K562 (cell line): Measurements from ENCODE around the gene HOMEZ. TPM values are rescaled to one million over a fixed set of nuclear protein-coding genes. Genes with fewer than 3 reads are reported as not detected.

Experiments
- EHMT2 ChIP-seq: fragments of 450-650 bp; IDR thresholded peaks from 2 replicates; pipeline ENCODE4 v1.6.1; 2018; ENCODE audit warnings: antibody characterized with exemption
- ETV5 ChIP-seq: sonication (generic); formaldehyde crosslinking; IDR thresholded peaks from 2 replicates; pipeline ENCODE4 v1.4.0; 2020; ENCODE audit warnings: low read depth, mild to moderate bottlenecking, missing genetic modification reagents
- FOSL1 ChIP-seq: fragments of 200-800 bp; sonication (Bioruptor generic); conservative IDR thresholded peaks from 2 replicates; pipeline ENCODE4 v1.6.1; 2016; ENCODE audit warnings: missing genetic modification characterization, missing compliant biosample characterization
- FOXJ2 ChIP-seq: fragments of 200-800 bp; sonication (Bioruptor generic); IDR thresholded peaks from 2 replicates; pipeline ENCODE4 v1.6.1; 2016; ENCODE audit warnings: missing genetic modification characterization, missing compliant biosample characterization
- MECOM ChIP-seq: fragments of 250-450 bp; sonication (Bioruptor Pico); IDR thresholded peaks from 2 replicates; pipeline ENCODE4 v1.8.0; 2022; ENCODE audit warnings: inconsistent platforms
- NFXL1 ChIP-seq: fragments of 450-650 bp; formaldehyde crosslinking; IDR thresholded peaks from 2 replicates; pipeline ENCODE4 v1.4.0; 2021; ENCODE audit warnings: mild to moderate bottlenecking
- NRF1 ChIP-seq, 2 experiments: fragments of 450-650 bp; IDR thresholded peaks in 1 of 2; conservative IDR thresholded peaks in 1 of 2; 2 replicates each; pipeline ENCODE4 v1.6.1; 2014; ENCODE audit warnings: mild to moderate bottlenecking in 2 of 2
- POLR2A ChIP-seq: fragments of 450-650 bp; conservative IDR thresholded peaks from 2 replicates; pipeline ENCODE4 v1.6.1; 2016
- POLR3G ChIP-seq: IDR thresholded peaks from 2 replicates; pipeline ENCODE4 v1.6.1; 2011; ENCODE audit not compliant: insufficient read length, insufficient replicate concordance; ENCODE audit errors: extremely low read depth
- RBBP5 ChIP-seq: fragments of 200-600 bp; sonication (generic); IDR thresholded peaks from 2 replicates; pipeline ENCODE4 v1.6.1; 2012; ENCODE audit warnings: borderline replicate concordance, mild to moderate bottlenecking, low read length, control low read depth, inconsistent platforms; ENCODE audit not compliant: insufficient read depth, poor library complexity, severe bottlenecking
- SMARCA5 ChIP-seq: fragments of 450-650 bp; IDR thresholded peaks from 2 replicates; pipeline ENCODE4 v1.6.1; 2016
- TAF7 ChIP-seq: fragments of 450-650 bp; IDR thresholded peaks from 2 replicates; pipeline ENCODE4 v1.6.1; 2016; ENCODE audit warnings: missing genetic modification characterization, missing compliant biosample characterization
- TOE1 ChIP-seq, 2 experiments: fragments of 450-650 bp in 1 of 2; sonication (generic) in 1 of 2; formaldehyde crosslinking in 1 of 2; IDR thresholded peaks; 2 replicates each; pipeline versions ENCODE4 v1.7.1 to v1.8.0; 2016 to 2022; ENCODE audit warnings: borderline replicate concordance in 2 of 2, mild to moderate bottlenecking in 2 of 2, antibody characterized with exemption in 1 of 2, inconsistent platforms in 1 of 2, low read depth in 1 of 2, missing genetic modification reagents in 1 of 2, moderate library complexity in 1 of 2
- ZBTB17 ChIP-seq: fragments of 450-650 bp; formaldehyde crosslinking; IDR thresholded peaks from 2 replicates; pipeline ENCODE4 v1.4.0; 2020; ENCODE audit warnings: mild to moderate bottlenecking
- ZBTB7A ChIP-seq: IDR thresholded peaks from 2 replicates; pipeline ENCODE4 v1.6.1; 2011; ENCODE audit warnings: low read depth, mild to moderate bottlenecking, low read length, moderate library complexity, borderline replicate concordance; ENCODE audit not compliant: control insufficient read depth
- ZNF23 ChIP-seq: fragments of 250-450 bp; sonication (Bioruptor Pico); IDR thresholded peaks from 2 replicates; pipeline ENCODE4 v1.4.0; 2020; ENCODE audit warnings: mild to moderate bottlenecking
- ZNF436 ChIP-seq: fragments of 250-450, 450-650 bp; sonication (Bioruptor Pico); formaldehyde crosslinking; IDR thresholded peaks from 2 replicates; pipeline ENCODE4 v1.7.0; 2020; ENCODE audit warnings: mild to moderate bottlenecking
- ZNF586 ChIP-seq: fragments of 450-650 bp; formaldehyde crosslinking; conservative IDR thresholded peaks from 2 replicates; pipeline ENCODE4 v1.4.0; 2020; ENCODE audit warnings: mild to moderate bottlenecking, moderate library complexity
- polyA plus RNA-seq, 8 experiments: library from polyadenylated mRNA; depleted of rRNA in 4 of 8; stranded (reverse) in 5 of 8; unstranded in 3 of 8; fragments of >200 nt; fragmentation: Nextera tagmentation in 2 of 8; fragmentation: Illumina TruSeq in 1 of 8; extraction: Ambion mirVana in 2 of 8; extraction: Trizol in 1 of 8; gene quantifications; 2 replicates each; pipeline versions ENCODE4 v1.2.1 to v1.2.3, GENCODE V29; 2011 to 2014; ENCODE audit warnings: inconsistent platforms in 1 of 8, missing spikeins in 1 of 8
- total RNA-seq, 7 experiments: library from RNA; depleted of rRNA in 6 of 7; stranded (reverse); fragments of >200 nt in 6 of 7; fragmentation: Illumina TruSeq in 2 of 7; extraction: Trizol in 2 of 7; gene quantifications; 2 replicates each; pipeline versions ENCODE4 v1.2.1 to v1.2.3, GENCODE V29; 2011 to 2021; ENCODE audit warnings: low replicate concordance in 1 of 7
- TF ChIP-seq, protein P1 (sequence below): sonication (generic); formaldehyde crosslinking; IDR thresholded peaks from 2 replicates; pipeline ENCODE4 v1.8.0; 2022; ENCODE audit warnings: mild to moderate bottlenecking, missing genetic modification reagents
- TF ChIP-seq, protein P2 (sequence below): sonication (generic); formaldehyde crosslinking; IDR thresholded peaks from 2 replicates; pipeline ENCODE4 v1.8.0; 2022; ENCODE audit warnings: mild to moderate bottlenecking, missing genetic modification reagents
- TF ChIP-seq, protein P3 (sequence below): fragments of 450-650 bp; IDR thresholded peaks from 2 replicates; pipeline ENCODE4 v1.6.1; 2016; ENCODE audit warnings: antibody characterized with exemption

Gene HOMEZ
- total and polyA plus RNA-seq, 9 of the 15 experiments (the other 6 are each of a cell fraction or from before 2014, with no cell fraction given): 3.0 to 30.2 (median 16.9) TPM

DNA sequence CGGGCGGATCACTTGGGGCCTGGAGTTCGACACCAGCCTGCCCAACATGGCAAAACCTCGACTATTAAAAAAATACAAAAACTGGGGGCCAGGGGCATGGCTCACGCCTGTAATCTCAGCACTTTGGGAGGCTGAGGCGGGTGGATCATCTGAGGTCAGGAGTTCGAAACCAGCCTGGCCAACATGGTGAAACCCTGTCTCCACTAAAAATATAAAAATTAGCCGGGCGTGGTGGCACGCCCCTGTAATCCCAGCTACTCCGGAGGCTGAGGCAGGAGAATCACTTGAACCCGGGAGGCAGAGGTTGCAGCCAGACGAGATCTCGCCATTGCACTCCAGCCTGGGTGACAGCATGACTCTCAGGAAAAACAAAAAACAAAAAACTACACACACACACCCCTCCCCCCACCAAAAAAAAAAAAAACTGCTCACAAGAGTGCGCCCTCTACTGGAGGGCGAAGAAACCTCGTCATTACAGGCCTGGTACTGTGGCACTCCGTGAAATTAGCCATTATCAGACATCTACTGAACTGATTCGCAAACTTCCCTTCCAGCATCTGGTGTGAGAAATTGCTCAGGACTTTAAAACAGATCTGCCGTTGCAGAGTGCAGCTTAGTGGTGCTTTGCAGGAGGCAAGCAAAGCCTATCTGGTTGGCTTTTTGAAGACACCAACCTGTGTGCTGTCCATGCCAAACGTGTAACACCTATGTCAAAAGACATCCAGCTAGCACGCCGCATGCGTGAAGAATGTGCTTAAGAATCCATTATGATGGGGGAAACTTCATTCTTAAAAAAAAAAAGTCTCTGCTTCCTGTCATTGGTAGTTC lies 9.0 kb upstream of the HOMEZ start (continued):
- TF ChIP-seq, protein P1, sequence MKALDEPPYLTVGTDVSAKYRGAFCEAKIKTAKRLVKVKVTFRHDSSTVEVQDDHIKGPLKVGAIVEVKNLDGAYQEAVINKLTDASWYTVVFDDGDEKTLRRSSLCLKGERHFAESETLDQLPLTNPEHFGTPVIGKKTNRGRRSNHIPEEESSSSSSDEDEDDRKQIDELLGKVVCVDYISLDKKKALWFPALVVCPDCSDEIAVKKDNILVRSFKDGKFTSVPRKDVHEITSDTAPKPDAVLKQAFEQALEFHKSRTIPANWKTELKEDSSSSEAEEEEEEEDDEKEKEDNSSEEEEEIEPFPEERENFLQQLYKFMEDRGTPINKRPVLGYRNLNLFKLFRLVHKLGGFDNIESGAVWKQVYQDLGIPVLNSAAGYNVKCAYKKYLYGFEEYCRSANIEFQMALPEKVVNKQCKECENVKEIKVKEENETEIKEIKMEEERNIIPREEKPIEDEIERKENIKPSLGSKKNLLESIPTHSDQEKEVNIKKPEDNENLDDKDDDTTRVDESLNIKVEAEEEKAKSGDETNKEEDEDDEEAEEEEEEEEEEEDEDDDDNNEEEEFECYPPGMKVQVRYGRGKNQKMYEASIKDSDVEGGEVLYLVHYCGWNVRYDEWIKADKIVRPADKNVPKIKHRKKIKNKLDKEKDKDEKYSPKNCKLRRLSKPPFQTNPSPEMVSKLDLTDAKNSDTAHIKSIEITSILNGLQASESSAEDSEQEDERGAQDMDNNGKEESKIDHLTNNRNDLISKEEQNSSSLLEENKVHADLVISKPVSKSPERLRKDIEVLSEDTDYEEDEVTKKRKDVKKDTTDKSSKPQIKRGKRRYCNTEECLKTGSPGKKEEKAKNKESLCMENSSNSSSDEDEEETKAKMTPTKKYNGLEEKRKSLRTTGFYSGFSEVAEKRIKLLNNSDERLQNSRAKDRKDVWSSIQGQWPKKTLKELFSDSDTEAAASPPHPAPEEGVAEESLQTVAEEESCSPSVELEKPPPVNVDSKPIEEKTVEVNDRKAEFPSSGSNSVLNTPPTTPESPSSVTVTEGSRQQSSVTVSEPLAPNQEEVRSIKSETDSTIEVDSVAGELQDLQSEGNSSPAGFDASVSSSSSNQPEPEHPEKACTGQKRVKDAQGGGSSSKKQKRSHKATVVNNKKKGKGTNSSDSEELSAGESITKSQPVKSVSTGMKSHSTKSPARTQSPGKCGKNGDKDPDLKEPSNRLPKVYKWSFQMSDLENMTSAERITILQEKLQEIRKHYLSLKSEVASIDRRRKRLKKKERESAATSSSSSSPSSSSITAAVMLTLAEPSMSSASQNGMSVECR (CRISPR knock-in tag): no peak
- TF ChIP-seq ETV5 (CRISPR knock-in tag) (peak; percentile 38; the same call in 1 of the 2 replicates), FOSL1 (tag) (peak; percentile 58), TOE1 (IDR thresholded peaks at IDR 0.05; ENCODE audit: borderline replicate concordance) (0 out of 2 replicates have a peak, but pooled peaks have one; percentile 22), TOE1 (CRISPR knock-in tag; IDR thresholded peaks at IDR 0.05; ENCODE audit: borderline replicate concordance, low read depth) (no peak), NRF1 (conservative IDR thresholded peaks at IDR 0.05 in 1 of 2, IDR thresholded peaks at IDR 0.05 in 1 of 2) (0 out of 4 replicates have a peak, but pooled peaks of 1 of the 2 experiments have one; percentile 12), EHMT2 (0 out of 2 replicates have a peak, but pooled peaks have one; percentile 17), TAF7 (peak; percentile 40; the same call in 1 of the 2 replicates), ZNF586 (no peak), POLR3G (no peak), NFXL1 (CRISPR knock-in tag) (no peak), POLR2A (no peak; the same call in 1 of the 2 replicates), FOXJ2 (tag) (no peak), RBBP5 (no peak), ZNF23 (no peak), ZBTB7A (0 out of 2 replicates have a peak, but pooled peaks have one; percentile 12), ZBTB17 (no peak), ZNF436 (CRISPR knock-in tag) (no peak), MECOM (CRISPR knock-in tag) (no peak), SMARCA5 (peak; percentile 57)
- TF ChIP-seq, protein P2, sequence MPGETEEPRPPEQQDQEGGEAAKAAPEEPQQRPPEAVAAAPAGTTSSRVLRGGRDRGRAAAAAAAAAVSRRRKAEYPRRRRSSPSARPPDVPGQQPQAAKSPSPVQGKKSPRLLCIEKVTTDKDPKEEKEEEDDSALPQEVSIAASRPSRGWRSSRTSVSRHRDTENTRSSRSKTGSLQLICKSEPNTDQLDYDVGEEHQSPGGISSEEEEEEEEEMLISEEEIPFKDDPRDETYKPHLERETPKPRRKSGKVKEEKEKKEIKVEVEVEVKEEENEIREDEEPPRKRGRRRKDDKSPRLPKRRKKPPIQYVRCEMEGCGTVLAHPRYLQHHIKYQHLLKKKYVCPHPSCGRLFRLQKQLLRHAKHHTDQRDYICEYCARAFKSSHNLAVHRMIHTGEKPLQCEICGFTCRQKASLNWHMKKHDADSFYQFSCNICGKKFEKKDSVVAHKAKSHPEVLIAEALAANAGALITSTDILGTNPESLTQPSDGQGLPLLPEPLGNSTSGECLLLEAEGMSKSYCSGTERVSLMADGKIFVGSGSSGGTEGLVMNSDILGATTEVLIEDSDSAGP (CRISPR knock-in tag): no peak
- TF ChIP-seq, protein P3, sequence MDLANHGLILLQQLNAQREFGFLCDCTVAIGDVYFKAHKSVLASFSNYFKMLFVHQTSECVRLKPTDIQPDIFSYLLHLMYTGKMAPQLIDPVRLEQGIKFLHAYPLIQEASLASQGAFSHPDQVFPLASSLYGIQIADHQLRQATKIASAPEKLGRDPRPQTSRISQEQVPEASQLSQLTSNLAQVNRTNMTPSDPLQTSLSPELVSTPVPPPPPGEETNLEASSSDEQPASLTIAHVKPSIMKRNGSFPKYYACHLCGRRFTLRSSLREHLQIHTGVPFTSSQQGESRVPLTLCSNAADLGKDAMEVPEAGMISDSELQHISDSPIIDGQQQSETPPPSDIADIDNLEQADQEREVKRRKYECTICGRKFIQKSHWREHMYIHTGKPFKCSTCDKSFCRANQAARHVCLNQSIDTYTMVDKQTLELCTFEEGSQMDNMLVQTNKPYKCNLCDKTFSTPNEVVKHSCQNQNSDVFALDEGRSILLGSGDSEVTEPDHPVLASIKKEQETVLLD: peak; percentile 47; the same call in 1 of the 2 replicates
